Measurements from ENCODE around the gene GSTA4. TPM values are rescaled to one million over a fixed set of nuclear protein-coding genes. Genes with fewer than 3 reads are reported as not detected.
A peak's percentile ranks its signal among the peaks of the same experiment; 100 is the strongest.
"Not testable (repeated sequence)": the region's sequence is repeated elsewhere in the genome, so short reads cannot be mapped to it uniquely, and the experiment has no call there.

Gene GSTA4, protein sequence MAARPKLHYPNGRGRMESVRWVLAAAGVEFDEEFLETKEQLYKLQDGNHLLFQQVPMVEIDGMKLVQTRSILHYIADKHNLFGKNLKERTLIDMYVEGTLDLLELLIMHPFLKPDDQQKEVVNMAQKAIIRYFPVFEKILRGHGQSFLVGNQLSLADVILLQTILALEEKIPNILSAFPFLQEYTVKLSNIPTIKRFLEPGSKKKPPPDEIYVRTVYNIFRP
- polyA plus RNA-seq = 10 to 100 TPM; 11.3 to 81.0 (median 22.5) TPM
- long read RNA-seq, donor 1, transcript GSTA4-203 (7 exons, 1,334 nt) = major isoform, 42 of 105 reads
- long read RNA-seq, donor 1, partial matches to known transcripts = 63 of 105 reads
- long read RNA-seq, donor 1, other reads (novel, unspliced or antisense) = 0 of 105 reads
- long read RNA-seq, donor 2, partial matches to known transcripts = 0 of 4 reads
- long read RNA-seq, donor 2, other reads (novel, unspliced or antisense) = 0 of 4 reads
- long read RNA-seq, donor 3, transcript GSTA4-203 (7 exons, 1,334 nt) = major isoform, 15 of 46 reads
- long read RNA-seq, donor 3, partial matches to known transcripts = 30 of 46 reads
- long read RNA-seq, donor 3, other reads (novel, unspliced or antisense) = 0 of 46 reads
- long read RNA-seq, donor 4, partial matches to known transcripts = 0 of 1 reads
- long read RNA-seq, donor 4, other reads (novel, unspliced or antisense) = 0 of 1 reads
- long read RNA-seq, donor 5, partial matches to known transcripts = 0 of 2 reads
- long read RNA-seq, donor 5, other reads (novel, unspliced or antisense) = 0 of 2 reads
- long read RNA-seq, donor 6, transcript GSTA4-203 (7 exons, 1,334 nt) = major isoform, 19 of 33 reads
- long read RNA-seq, donor 6, partial matches to known transcripts = 14 of 33 reads
- long read RNA-seq, donor 6, other reads (novel, unspliced or antisense) = 0 of 33 reads
- long read RNA-seq, donor 7, transcript GSTA4-203 (7 exons, 1,334 nt) = major isoform, 18 of 29 reads
- long read RNA-seq, donor 7, partial matches to known transcripts = 11 of 29 reads
- long read RNA-seq, donor 7, other reads (novel, unspliced or antisense) = 0 of 29 reads
- long read RNA-seq, donor 8, transcript GSTA4-203 (7 exons, 1,334 nt) = major isoform, 5 of 5 reads
- long read RNA-seq, donor 8, partial matches to known transcripts = 0 of 5 reads
- long read RNA-seq, donor 8, other reads (novel, unspliced or antisense) = 0 of 5 reads
- long read RNA-seq, donor 9, transcript GSTA4-203 (7 exons, 1,334 nt) = major isoform, 7 of 7 reads
- long read RNA-seq, donor 9, partial matches to known transcripts = 0 of 7 reads
- long read RNA-seq, donor 9, other reads (novel, unspliced or antisense) = 0 of 7 reads
- long read RNA-seq, donor 10, transcript GSTA4-203 (7 exons, 1,334 nt) = major isoform, 16 of 56 reads
- long read RNA-seq, donor 10, partial matches to known transcripts = 38 of 56 reads
- long read RNA-seq, donor 10, other reads (novel, unspliced or antisense) = 0 of 56 reads

DNA sequence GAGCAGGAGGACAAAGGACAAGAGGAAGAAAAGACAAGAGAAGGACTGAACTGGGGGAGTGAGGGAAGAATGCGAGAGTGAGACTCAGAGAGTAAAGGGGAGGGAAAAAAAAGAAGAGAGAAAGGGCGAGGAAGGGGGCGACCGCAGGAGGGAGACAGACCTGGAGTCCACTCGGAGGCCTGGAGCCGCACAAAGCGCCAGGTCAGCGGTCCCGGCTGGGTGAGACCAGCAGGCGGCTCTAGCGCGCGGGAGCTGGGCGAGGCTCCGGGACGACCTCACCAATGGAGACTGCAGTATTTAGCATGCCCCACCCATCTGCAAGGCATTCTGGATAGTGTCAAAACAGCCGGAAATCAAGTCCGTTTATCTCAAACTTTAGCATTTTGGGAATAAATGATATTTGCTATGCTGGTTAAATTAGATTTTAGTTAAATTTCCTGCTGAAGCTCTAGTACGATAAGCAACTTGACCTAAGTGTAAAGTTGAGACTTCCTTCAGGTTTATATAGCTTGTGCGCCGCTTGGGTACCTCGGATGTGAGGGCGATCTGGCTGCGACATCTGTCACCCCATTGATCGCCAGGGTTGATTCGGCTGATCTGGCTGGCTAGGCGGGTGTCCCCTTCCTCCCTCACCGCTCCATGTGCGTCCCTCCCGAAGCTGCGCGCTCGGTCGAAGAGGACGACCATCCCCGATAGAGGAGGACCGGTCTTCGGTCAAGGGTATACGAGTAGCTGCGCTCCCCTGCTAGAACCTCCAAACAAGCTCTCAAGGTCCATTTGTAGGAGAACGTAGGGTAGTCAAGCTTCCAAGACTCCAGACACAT, at the start of gene GSTA4:
Gene GSTA4 (minus strand): TSS at position 196 of the 824 bp plus-strand sequence. CDS start 1,041 bp downstream, outside the sequence.
- H3K9me3 ChIP-seq (ENCODE audit: control insufficient read depth in 2 of 2, insufficient read depth in 1 of 2, low read depth in 1 of 2, low read length in 1 of 2); FAIRE-seq; H3K27me3 ChIP-seq (ENCODE audit: control insufficient read depth in 3 of 3, insufficient read depth in 3 of 3, low read length in 3 of 3); H3K36me3 ChIP-seq (ENCODE audit: control insufficient read depth in 3 of 3, insufficient read depth in 2 of 3, low read depth in 1 of 3, low read length in 3 of 3): not testable (repeated sequence)
- peak within 1 kb of the TSS; percentile 24 to 83 (median 75) for H3K4me3 ChIP-seq (ENCODE audit: low read depth in 1 of 3, low read length in 3 of 3)
- DNase-seq = peak; percentile 96 to 98
- peak within 1 kb of the TSS; percentile 78 to 94 (median 90) for H3K27ac ChIP-seq (ENCODE audit: low read depth in 1 of 3, low read length in 2 of 3)
- H3K4me1 ChIP-seq (ENCODE audit: control insufficient read depth in 3 of 3, insufficient read depth in 2 of 3, low read depth in 1 of 3, low read length in 2 of 3) = peaks cover 0 to 14% (median 0%) of the 10 kb centered on the region in 3 donors
- whole genome bisulfite sequencing, 3 donors = 1 to 3% (median 1%) methylated on average over 28 to 32 of the region's 41 CpGs

DNA sequence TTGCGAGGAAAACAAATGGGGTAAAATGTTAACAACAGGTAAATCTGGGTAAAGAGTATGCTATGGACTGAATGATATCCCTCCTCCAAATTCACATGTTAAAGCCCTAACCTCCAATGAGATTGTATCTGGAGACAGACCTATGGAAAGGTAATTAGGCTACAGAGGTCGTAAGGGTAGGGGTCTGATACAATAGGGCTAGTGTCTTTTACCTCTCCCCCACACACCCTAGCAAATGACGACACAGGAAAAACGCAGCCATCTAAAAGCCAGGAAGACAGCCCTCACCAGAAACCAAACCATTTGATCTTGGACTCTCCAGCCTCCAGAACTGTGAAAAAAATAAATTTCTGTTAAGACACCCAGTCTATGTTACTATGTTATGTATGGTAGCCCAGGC, 49.5 kb upstream of the GSTA4 start:
- Histone ChIP-seq H3K27me3 (ENCODE audit: control insufficient read depth in 3 of 3, insufficient read depth in 3 of 3, low read length in 3 of 3) (no peaks in the 10 kb centered on the region), H3K4me1 (ENCODE audit: control insufficient read depth in 3 of 3, insufficient read depth in 2 of 3, low read depth in 1 of 3, low read length in 2 of 3) (peaks cover 0 to 28% (median 0%) of the 10 kb centered on the region in 3 donors), H3K36me3 (ENCODE audit: control insufficient read depth in 3 of 3, insufficient read depth in 2 of 3, low read depth in 1 of 3, low read length in 3 of 3) (peaks cover 4 to 30% (median 8%) of the 10 kb centered on the region in 3 donors), H3K4me3 (ENCODE audit: low read depth in 1 of 3, low read length in 3 of 3) (no peak overlapping the region), H3K9me3 (ENCODE audit: control insufficient read depth in 2 of 2, insufficient read depth in 1 of 2, low read depth in 1 of 2, low read length in 1 of 2) (no peaks in the 10 kb centered on the region), H3K27ac (ENCODE audit: low read depth in 1 of 3, low read length in 2 of 3) (peak overlapping the region in 1 of 3 donors; percentile 53)
- DNase-seq (no peak), FAIRE-seq (no peak)
- 61 to 69% (median 66%) methylated on average over 4 of the region's 4 CpGs for WGBS, 3 donors

DNA sequence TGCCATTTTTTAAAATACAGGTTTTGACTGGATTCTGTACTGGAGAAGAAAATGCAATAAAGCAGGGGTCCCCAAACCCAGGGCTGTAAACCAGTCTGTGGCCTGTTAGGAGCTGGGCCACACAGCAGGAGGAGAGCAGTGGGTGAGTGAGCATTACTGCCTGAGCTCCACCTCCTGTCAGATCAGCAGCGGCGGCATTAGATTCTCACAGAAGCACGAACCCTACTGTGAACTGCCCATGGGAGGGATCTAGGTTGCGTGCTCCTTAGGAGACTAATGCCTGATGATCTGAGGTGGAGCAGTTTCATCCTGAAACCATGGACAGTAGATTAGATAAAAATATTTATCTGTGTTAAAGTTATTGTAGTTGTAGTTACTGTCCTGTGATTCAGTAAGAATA, 49.0 kb upstream of the GSTA4 start:
- DNase-seq (no peak), FAIRE-seq (no peak)
- WGBS, 3 donors = 74 to 86% (median 85%) methylated on average over 4 of the region's 4 CpGs
- H3K27me3 ChIP-seq (ENCODE audit: control insufficient read depth in 3 of 3, insufficient read depth in 3 of 3, low read length in 3 of 3) = no peaks in the 10 kb centered on the region
- H3K27ac ChIP-seq (ENCODE audit: low read depth in 1 of 3, low read length in 2 of 3) = peak overlapping the region in 1 of 3 donors; percentile 53
- H3K4me1 ChIP-seq (ENCODE audit: control insufficient read depth in 3 of 3, insufficient read depth in 2 of 3, low read depth in 1 of 3, low read length in 2 of 3) = peaks cover 0 to 28% (median 0%) of the 10 kb centered on the region in 3 donors
- H3K4me3 ChIP-seq (ENCODE audit: low read depth in 1 of 3, low read length in 3 of 3) = no peak overlapping the region
- H3K36me3 ChIP-seq (ENCODE audit: control insufficient read depth in 3 of 3, insufficient read depth in 2 of 3, low read depth in 1 of 3, low read length in 3 of 3) = peaks cover 8 to 33% (median 10%) of the 10 kb centered on the region in 3 donors
- no peaks in the 10 kb centered on the region for H3K9me3 ChIP-seq (ENCODE audit: control insufficient read depth in 2 of 2, insufficient read depth in 1 of 2, low read depth in 1 of 2, low read length in 1 of 2)

DNA sequence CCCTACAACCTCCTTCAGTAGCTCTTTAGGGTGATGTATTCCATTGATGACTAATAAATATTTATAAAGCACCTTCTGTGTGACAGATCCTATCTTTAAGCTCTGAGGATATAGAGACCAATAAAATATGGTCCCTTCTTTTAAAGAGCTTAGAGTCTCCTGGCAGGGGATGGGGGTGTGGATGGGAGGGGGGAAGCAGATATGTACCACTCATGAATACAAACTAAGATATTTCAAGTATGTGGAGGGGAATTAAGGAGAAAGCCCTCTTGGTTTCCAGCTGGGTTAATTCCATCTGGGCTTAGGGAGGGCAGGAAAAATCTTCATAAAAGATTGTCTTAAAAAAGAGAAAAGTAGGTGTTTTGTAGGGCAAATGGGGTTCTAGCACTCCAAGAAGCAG, 48.5 kb upstream of the GSTA4 start:
- FAIRE-seq = no peak
- no peak for DNase-seq
- Histone ChIP-seq H3K9me3 (ENCODE audit: control insufficient read depth in 2 of 2, insufficient read depth in 1 of 2, low read depth in 1 of 2, low read length in 1 of 2) (no peaks in the 10 kb centered on the region), H3K4me3 (ENCODE audit: low read depth in 1 of 3, low read length in 3 of 3) (no peak overlapping the region), H3K27me3 (ENCODE audit: control insufficient read depth in 3 of 3, insufficient read depth in 3 of 3, low read length in 3 of 3) (no peaks in the 10 kb centered on the region), H3K27ac (ENCODE audit: low read depth in 1 of 3, low read length in 2 of 3) (peak overlapping the region in 1 of 3 donors; percentile 50), H3K4me1 (ENCODE audit: control insufficient read depth in 3 of 3, insufficient read depth in 2 of 3, low read depth in 1 of 3, low read length in 2 of 3) (peaks cover 0 to 28% (median 0%) of the 10 kb centered on the region in 3 donors), H3K36me3 (ENCODE audit: control insufficient read depth in 3 of 3, insufficient read depth in 2 of 3, low read depth in 1 of 3, low read length in 3 of 3) (peaks cover 8 to 30% (median 15%) of the 10 kb centered on the region in 3 donors)

DNA sequence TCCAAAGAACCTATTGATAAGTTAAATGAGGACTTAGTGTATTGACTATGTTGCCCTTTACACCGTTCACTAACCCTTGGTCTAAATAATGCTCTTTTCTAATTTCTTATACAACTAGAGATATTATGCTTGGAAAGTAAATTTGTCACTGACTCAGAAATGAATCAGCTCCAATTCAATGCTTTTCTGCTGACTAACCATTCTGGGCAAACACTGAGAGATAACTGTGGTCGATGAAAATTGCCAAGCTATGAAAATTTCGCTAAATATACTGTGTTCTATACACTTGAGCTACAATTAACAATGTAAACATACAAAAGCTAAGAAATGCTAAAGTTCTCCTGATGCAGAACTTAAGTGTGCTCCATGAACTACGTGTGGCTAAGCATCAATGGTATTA, 47.0 kb upstream of the GSTA4 start:
- 45 to 58% (median 52%) methylated on average over 4 of the region's 4 CpGs for WGBS, 3 donors
- Histone ChIP-seq H3K9me3 (ENCODE audit: control insufficient read depth in 2 of 2, insufficient read depth in 1 of 2, low read depth in 1 of 2, low read length in 1 of 2) (no peaks in the 10 kb centered on the region), H3K27me3 (ENCODE audit: control insufficient read depth in 3 of 3, insufficient read depth in 3 of 3, low read length in 3 of 3) (no peaks in the 10 kb centered on the region), H3K27ac (ENCODE audit: low read depth in 1 of 3, low read length in 2 of 3) (peak overlapping the region in 1 of 3 donors; percentile 30), H3K4me3 (ENCODE audit: low read depth in 1 of 3, low read length in 3 of 3) (no peak overlapping the region), H3K4me1 (ENCODE audit: control insufficient read depth in 3 of 3, insufficient read depth in 2 of 3, low read depth in 1 of 3, low read length in 2 of 3) (peaks cover 0 to 28% (median 0%) of the 10 kb centered on the region in 3 donors), H3K36me3 (ENCODE audit: control insufficient read depth in 3 of 3, insufficient read depth in 2 of 3, low read depth in 1 of 3, low read length in 3 of 3) (peaks cover 8 to 36% (median 19%) of the 10 kb centered on the region in 3 donors)
- DNase-seq (no peak), FAIRE-seq (no peak)

DNA sequence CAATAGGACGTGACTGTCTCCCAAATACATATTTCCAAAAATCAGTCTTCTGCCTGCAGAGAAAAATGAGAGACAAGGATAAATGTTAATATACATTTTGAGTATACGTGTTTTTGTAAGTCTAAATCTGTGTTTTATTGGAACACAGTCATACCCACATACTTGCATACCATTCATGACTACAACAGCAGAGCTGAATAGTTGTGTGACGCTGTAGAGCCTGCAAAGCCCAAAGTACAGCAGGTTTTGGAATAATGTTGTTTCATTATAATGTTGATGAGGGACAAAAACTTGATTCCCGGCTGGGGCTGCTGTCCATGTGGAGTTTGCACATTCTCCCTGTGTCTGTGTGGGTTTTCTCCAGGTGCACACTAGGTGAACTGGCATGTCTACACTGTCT, 46.3 kb upstream of the GSTA4 start:
- Histone ChIP-seq H3K4me1 (ENCODE audit: control insufficient read depth in 3 of 3, insufficient read depth in 2 of 3, low read depth in 1 of 3, low read length in 2 of 3) (peaks cover 0 to 28% (median 0%) of the 10 kb centered on the region in 3 donors), H3K4me3 (ENCODE audit: low read depth in 1 of 3, low read length in 3 of 3) (no peak overlapping the region), H3K36me3 (ENCODE audit: control insufficient read depth in 3 of 3, insufficient read depth in 2 of 3, low read depth in 1 of 3, low read length in 3 of 3) (peaks cover 8 to 36% (median 19%) of the 10 kb centered on the region in 3 donors), H3K27ac (ENCODE audit: low read depth in 1 of 3, low read length in 2 of 3) (peak overlapping the region in 1 of 3 donors; percentile 36), H3K27me3 (ENCODE audit: control insufficient read depth in 3 of 3, insufficient read depth in 3 of 3, low read length in 3 of 3) (no peaks in the 10 kb centered on the region), H3K9me3 (ENCODE audit: control insufficient read depth in 2 of 2, insufficient read depth in 1 of 2, low read depth in 1 of 2, low read length in 1 of 2) (no peaks in the 10 kb centered on the region)
- FAIRE-seq (no peak), DNase-seq (no peak)
- WGBS, 3 donors = 88 to 98% (median 95%) methylated on average over 4 of the region's 4 CpGs

DNA sequence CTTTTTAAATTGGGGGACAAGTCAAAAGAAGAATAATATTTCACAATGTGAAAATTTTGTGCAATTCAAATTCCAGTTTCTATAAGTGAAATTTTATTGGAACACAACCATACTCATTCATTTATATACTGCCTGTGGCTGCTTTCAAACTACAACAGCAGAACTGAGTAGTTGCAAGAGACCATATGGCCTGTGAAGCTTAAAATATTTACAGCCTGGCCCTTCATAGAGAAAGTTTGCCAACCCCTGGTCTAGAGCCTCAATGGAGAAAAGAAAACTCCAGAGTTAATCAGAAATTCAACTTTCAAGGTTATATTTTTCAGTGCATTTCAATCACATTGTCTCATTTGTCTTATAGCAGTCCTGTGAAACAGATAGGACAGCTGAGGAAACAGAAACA, 43.5 kb upstream of the GSTA4 start:
- no peak overlapping the region for H3K27ac ChIP-seq (ENCODE audit: low read depth in 1 of 3, low read length in 2 of 3)
- H3K27me3 ChIP-seq (ENCODE audit: control insufficient read depth in 3 of 3, insufficient read depth in 3 of 3, low read length in 3 of 3) = no peaks in the 10 kb centered on the region
- DNase-seq (no peak), FAIRE-seq (no peak)
- H3K4me1 ChIP-seq (ENCODE audit: control insufficient read depth in 3 of 3, insufficient read depth in 2 of 3, low read depth in 1 of 3, low read length in 2 of 3) = peaks cover 0 to 17% (median 0%) of the 10 kb centered on the region in 3 donors
- no peaks in the 10 kb centered on the region for H3K9me3 ChIP-seq (ENCODE audit: control insufficient read depth in 2 of 2, insufficient read depth in 1 of 2, low read depth in 1 of 2, low read length in 1 of 2)
- H3K36me3 ChIP-seq (ENCODE audit: control insufficient read depth in 3 of 3, insufficient read depth in 2 of 3, low read depth in 1 of 3, low read length in 3 of 3) = peaks cover 8 to 50% (median 27%) of the 10 kb centered on the region in 3 donors
- H3K4me3 ChIP-seq (ENCODE audit: low read depth in 1 of 3, low read length in 3 of 3) = no peak overlapping the region
